GM10847 (cell line): ENCODE measurements around the gene PDE3A.

Experiments used
- POLR2A ChIP-seq: IDR thresholded peaks from 2 replicates; pipeline ENCODE4 v1.6.1; 2011; ENCODE audit not compliant: insufficient read length; ENCODE audit errors: extremely low read depth

The PDE3A gene

GRCh38 chr12:20409607-20410377, 41.5 kb downstream of the PDE3A start:
- no peak for TF ChIP-seq POLR2A

GRCh38 chr12:20410734-20411133, 42.4 kb downstream of the PDE3A start:
- TF ChIP-seq POLR2A = no peak

- no peak for TF ChIP-seq POLR2A
These were observed 43.0 kb downstream of the PDE3A start for GRCh38 chr12:20411345-20411744.

- no peak for TF ChIP-seq POLR2A
These were observed 46.7 kb downstream of the PDE3A start for GRCh38 chr12:20415028-20415427.

- TF ChIP-seq POLR2A = no peak
These were observed 47.3 kb downstream of the PDE3A start for GRCh38 chr12:20415641-20416040.

- TF ChIP-seq POLR2A = no peak
These were observed 52.2 kb downstream of the PDE3A start for GRCh38 chr12:20420557-20420956.

GRCh38 chr12:20421421-20421820, 53.1 kb downstream of the PDE3A start:
- TF ChIP-seq POLR2A = no peak

GRCh38 chr12:20423557-20423956, 55.2 kb downstream of the PDE3A start:
- no peak for TF ChIP-seq POLR2A

GRCh38 chr12:20424841-20425240, 56.5 kb downstream of the PDE3A start:
- no peak for TF ChIP-seq POLR2A

- TF ChIP-seq POLR2A = no peak
These were observed 57.9 kb downstream of the PDE3A start for GRCh38 chr12:20426191-20426590.

GRCh38 chr12:20426957-20427356, 58.6 kb downstream of the PDE3A start:
- TF ChIP-seq POLR2A = no peak

- TF ChIP-seq POLR2A = no peak
These were observed 61.5 kb downstream of the PDE3A start for GRCh38 chr12:20429852-20430251.

GRCh38 chr12:20432290-20432689, 64.0 kb downstream of the PDE3A start:
- TF ChIP-seq POLR2A = no peak

GRCh38 chr12:20434996-20435395, 66.7 kb downstream of the PDE3A start:
- TF ChIP-seq POLR2A = no peak

GRCh38 chr12:20436316-20436715, 68.0 kb downstream of the PDE3A start:
- no peak for TF ChIP-seq POLR2A

GRCh38 chr12:20438299-20438779, 70.0 kb downstream of the PDE3A start:
- TF ChIP-seq POLR2A = no peak

- TF ChIP-seq POLR2A = no peak
These were observed 71.3 kb downstream of the PDE3A start for GRCh38 chr12:20439626-20440025.

GRCh38 chr12:20440408-20440807, 72.1 kb downstream of the PDE3A start:
- no peak for TF ChIP-seq POLR2A

- TF ChIP-seq POLR2A = no peak
These were observed 74.0 kb downstream of the PDE3A start for GRCh38 chr12:20442322-20442721.
